Stomach (tissue), 4 donors: Measurements from ENCODE around the gene KLHL1.

Experiments
- POLR2A ChIP-seq, 4 donors: fragments of 450-650 bp; IDR thresholded peaks; one replicate each; pipeline ENCODE4 v1.6.1; 2016; ENCODE audit warnings: antibody characterized with exemption in 4 of 4, control low read depth in 2 of 4, mild to moderate bottlenecking in 1 of 4, moderate library complexity in 1 of 4
- POLR2AphosphoS5 ChIP-seq, 3 donors: sonication (generic); formaldehyde crosslinking; IDR thresholded peaks; one replicate each; pipeline ENCODE4 v1.6.1; 2016; ENCODE audit warnings: antibody characterized with exemption in 3 of 3
- TF ChIP-seq, protein P1 (sequence below), 7 experiments: fragments of 450-650 bp in 4 of 7; fragments of 200-600 bp in 3 of 7; sonication (generic) in 3 of 7; IDR thresholded peaks; one replicate each; pipeline ENCODE4 v1.5.1; 2016 to 2019; ENCODE audit warnings: antibody characterized with exemption in 7 of 7, control low read depth in 2 of 7, mild to moderate bottlenecking in 1 of 7

DNA sequence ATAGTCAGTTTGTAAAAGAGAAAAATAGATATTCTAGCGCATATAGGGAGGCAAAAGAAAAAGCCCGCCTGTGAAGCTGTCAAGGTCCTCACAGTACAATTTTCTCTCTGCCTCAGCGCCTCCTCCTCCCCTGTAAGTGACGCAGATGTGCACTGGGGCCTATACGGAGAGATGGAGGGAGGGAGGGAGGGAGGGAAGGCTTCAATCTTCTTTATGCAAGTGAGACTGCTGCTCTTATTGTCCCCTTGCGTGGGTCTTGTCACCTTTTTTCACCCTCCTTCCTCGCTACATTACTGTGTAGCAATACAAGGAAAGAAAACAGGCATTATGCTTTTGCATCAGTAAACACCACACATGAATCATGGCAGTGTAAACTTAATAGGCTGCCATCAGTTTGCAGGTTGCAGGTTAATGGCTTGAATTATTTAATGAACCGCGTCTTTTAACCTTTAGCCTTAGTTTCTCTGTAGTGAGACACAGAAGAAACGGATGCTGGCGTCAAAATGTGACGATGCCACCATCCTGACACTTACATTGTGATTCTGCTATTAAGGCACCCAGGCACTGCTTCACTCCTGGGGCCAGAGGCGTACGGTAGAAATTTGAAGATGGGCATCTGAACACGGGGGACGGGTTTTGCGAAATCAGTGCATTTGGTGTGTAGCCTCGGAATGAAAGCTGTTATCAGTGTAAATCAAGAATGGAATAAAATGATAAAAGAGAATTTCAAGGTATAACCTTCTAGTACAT is at the start of gene KLHL1:
- no peak for TF ChIP-seq POLR2A (IDR thresholded peaks at IDR 0.05)
- TF ChIP-seq, protein P1, sequence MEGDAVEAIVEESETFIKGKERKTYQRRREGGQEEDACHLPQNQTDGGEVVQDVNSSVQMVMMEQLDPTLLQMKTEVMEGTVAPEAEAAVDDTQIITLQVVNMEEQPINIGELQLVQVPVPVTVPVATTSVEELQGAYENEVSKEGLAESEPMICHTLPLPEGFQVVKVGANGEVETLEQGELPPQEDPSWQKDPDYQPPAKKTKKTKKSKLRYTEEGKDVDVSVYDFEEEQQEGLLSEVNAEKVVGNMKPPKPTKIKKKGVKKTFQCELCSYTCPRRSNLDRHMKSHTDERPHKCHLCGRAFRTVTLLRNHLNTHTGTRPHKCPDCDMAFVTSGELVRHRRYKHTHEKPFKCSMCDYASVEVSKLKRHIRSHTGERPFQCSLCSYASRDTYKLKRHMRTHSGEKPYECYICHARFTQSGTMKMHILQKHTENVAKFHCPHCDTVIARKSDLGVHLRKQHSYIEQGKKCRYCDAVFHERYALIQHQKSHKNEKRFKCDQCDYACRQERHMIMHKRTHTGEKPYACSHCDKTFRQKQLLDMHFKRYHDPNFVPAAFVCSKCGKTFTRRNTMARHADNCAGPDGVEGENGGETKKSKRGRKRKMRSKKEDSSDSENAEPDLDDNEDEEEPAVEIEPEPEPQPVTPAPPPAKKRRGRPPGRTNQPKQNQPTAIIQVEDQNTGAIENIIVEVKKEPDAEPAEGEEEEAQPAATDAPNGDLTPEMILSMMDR (IDR thresholded peaks at IDR 0.05), result no peak
- TF ChIP-seq POLR2AphosphoS5 (IDR thresholded peaks at IDR 0.05), result no peak
